GM12892 (cell line): Measurements from ENCODE around the gene TNFAIP2.

ENCODE experiments used
- POLR2A ChIP-seq: IDR thresholded peaks from 2 replicates; pipeline ENCODE4 v1.6.1; 2011; ENCODE audit warnings: low read depth, low read length, control low read depth
- TAF1 ChIP-seq: IDR thresholded peaks from 2 replicates; pipeline ENCODE4 v1.6.1; 2011; ENCODE audit warnings: low read depth, mild to moderate bottlenecking, control low read depth, low read length, borderline replicate concordance

DNA sequence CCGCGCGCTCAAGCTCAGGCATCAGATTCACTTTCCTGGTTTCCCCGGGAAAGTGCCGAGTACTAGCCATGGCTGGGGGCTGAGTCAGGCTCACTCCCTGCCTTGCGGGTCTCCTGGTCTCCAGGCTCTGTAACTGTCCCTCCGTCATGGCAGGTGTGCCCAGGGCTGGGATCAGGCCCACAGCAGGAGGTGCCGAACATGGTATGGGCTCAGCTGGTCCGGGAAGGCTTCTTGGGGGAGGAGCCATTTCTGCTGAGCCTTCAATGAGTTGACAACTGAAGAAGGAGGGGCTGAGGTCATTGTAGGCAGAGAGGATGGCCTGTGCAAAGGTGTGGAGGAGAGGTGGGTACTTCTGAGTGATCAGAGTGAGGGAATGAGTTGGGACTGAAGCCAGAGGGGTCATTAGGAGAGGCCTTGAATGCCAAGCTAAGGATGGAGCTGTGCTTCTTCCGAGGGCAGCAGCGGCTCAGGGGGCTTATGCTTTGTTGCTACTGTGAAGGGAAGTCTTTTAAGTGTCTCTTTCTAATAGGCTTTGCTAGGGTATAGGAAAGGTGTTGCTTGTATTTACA lies 28.0 kb upstream of the TNFAIP2 start:
- TF ChIP-seq POLR2A (no peak), TAF1 (no peak)
